Measurements from ENCODE around the gene CMKLR1. TPM values are rescaled to one million over a fixed set of nuclear protein-coding genes. Genes with fewer than 3 reads are reported as not detected.

Gene CMKLR1
- total and polyA plus RNA-seq, 2 experiments from 2014 or later: 0.06 TPM; not detected in 1

DNA sequence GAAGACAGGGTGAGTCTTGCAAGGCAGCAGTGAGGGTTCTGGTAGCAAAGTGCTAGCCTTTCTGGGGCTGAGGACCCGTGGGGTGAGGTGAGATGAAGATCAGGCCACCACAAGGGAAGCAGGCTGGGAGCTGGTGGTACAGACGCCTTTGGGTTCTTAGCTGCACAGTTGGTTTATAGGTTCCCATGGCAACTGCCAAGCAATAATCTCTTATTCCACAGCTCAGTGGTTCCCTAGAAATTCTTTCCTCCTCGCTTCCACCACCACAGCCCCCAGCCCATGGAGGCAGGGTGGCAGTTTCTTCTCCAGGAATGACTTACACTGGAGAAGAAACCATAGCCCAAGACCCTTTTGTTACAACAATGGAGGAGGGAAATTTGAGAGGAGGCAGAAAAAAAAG is 82.1 kb downstream of the CMKLR1 start:
- H3K9me3 ChIP-seq (ENCODE audit: low read depth): no peaks in the 10 kb centered on the region
- H3K4me3 ChIP-seq: no peak overlapping the region
- TF ChIP-seq, protein P1, sequence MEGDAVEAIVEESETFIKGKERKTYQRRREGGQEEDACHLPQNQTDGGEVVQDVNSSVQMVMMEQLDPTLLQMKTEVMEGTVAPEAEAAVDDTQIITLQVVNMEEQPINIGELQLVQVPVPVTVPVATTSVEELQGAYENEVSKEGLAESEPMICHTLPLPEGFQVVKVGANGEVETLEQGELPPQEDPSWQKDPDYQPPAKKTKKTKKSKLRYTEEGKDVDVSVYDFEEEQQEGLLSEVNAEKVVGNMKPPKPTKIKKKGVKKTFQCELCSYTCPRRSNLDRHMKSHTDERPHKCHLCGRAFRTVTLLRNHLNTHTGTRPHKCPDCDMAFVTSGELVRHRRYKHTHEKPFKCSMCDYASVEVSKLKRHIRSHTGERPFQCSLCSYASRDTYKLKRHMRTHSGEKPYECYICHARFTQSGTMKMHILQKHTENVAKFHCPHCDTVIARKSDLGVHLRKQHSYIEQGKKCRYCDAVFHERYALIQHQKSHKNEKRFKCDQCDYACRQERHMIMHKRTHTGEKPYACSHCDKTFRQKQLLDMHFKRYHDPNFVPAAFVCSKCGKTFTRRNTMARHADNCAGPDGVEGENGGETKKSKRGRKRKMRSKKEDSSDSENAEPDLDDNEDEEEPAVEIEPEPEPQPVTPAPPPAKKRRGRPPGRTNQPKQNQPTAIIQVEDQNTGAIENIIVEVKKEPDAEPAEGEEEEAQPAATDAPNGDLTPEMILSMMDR (IDR thresholded peaks at IDR 0.05; ENCODE audit: low read depth, low read length): no peak
- DNase-seq (ENCODE audit: low read depth in 1 of 2, low spot score in 1 of 2): no peak
- H3K36me3 ChIP-seq: no peaks in the 10 kb centered on the region
- H3K27me3 ChIP-seq: no peaks in the 10 kb centered on the region
- H3K27ac ChIP-seq: no peak overlapping the region
- H3K4me1 ChIP-seq (ENCODE audit: low read depth): no peaks in the 10 kb centered on the region

DNA sequence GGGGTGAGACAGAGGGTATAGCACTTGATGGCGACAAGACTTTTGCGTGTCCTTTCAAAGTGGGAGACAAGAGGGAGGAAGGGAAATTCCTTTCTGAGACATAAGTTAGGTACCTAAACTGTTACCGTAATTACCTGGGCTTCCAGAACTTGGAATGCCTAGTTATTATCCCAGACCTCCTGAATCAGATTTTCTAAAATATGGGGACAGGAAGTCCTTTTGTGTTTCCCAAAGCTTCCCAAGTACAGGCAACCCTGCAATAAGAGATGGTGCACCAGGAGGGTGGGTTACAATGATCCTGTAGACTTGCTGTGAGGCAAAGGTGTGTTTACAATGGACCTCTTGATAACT is 83.9 kb downstream of the CMKLR1 start:
- Histone ChIP-seq H3K9me3 (ENCODE audit: low read depth) (no peaks in the 10 kb centered on the region), H3K27ac (no peak overlapping the region)

DNA sequence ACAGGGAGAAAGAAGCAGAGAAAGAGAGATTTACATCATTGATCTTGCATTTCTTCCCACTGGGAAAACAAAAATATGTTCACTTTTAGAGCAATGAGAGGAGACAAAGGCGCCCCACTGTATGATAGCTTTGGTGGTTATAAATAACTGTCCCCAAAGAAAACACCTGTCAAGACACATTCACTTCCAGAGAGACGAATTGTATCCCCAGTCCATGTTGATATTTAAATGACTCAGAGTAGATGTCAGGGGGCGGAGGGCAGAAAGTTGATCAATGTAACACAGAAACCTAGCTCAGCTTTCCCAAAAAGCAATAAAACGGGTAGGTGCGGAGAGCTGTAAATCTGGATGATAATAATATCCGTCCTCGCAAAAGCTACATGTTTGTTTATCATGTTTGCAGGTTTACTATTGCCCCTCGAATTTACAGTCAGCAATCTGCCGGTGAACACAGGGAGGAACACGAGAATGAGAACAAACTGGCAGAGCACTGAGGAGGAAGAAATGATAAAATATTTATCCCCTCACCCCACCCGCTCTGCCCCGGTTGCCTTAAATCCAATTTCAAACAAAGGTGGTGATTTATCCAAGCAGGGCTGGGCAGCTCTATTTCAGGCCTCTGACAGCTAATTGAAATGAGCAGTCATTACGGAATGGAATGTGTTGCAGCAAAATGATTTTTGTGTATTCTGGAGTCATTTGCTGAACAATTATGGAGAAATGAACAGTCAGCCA is 84.4 kb downstream of the CMKLR1 start:
- no peaks in the 10 kb centered on the region for H3K9me3 ChIP-seq (ENCODE audit: low read depth)
- no peak for DNase-seq (ENCODE audit: low read depth in 1 of 2, low spot score in 1 of 2)
- H3K27me3 ChIP-seq: no peaks in the 10 kb centered on the region
- TF ChIP-seq, protein P1 (IDR thresholded peaks at IDR 0.05; ENCODE audit: low read depth, low read length): no peak
- no peak overlapping the region for H3K4me3 ChIP-seq
- no peak overlapping the region for H3K27ac ChIP-seq
- H3K36me3 ChIP-seq: no peaks in the 10 kb centered on the region
- no peaks in the 10 kb centered on the region for H3K4me1 ChIP-seq (ENCODE audit: low read depth)

More for the DNA sequence above, 83.9 kb downstream of the CMKLR1 start:
- no peak for DNase-seq (ENCODE audit: low read depth in 1 of 2, low spot score in 1 of 2)
- Histone ChIP-seq H3K4me1 (ENCODE audit: low read depth) (no peaks in the 10 kb centered on the region), H3K27me3 (no peaks in the 10 kb centered on the region), H3K36me3 (no peaks in the 10 kb centered on the region), H3K4me3 (no peak overlapping the region)
- TF ChIP-seq, protein P1 (IDR thresholded peaks at IDR 0.05; ENCODE audit: low read depth, low read length): no peak

DNA sequence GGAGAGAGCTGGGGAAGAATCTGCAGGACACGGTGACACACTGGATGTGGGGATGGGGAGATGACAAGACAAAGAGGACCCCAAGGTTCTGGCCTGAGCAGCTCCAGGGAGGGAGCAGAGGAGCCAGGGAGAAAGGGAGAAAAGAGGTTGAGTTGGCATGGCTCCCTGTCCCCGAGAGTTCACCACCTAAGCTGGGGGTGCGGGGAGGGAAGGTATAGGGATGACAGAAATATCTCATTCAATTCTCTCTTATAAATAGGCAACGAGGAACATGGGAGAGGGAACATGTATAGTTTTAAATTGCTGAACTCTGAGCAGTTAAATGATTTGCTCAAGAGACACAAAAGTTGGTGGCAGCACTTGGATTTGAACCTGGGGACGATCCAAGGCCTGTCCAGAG is 85.1 kb downstream of the CMKLR1 start:
- Histone ChIP-seq H3K4me3 (no peak overlapping the region), H3K4me1 (ENCODE audit: low read depth) (no peaks in the 10 kb centered on the region), H3K27ac (no peak overlapping the region), H3K9me3 (ENCODE audit: low read depth) (no peaks in the 10 kb centered on the region), H3K36me3 (no peaks in the 10 kb centered on the region), H3K27me3 (no peaks in the 10 kb centered on the region)
- no peak for DNase-seq (ENCODE audit: low read depth in 1 of 2, low spot score in 1 of 2)
- TF ChIP-seq, protein P1 (IDR thresholded peaks at IDR 0.05; ENCODE audit: low read depth, low read length): no peak

DNA sequence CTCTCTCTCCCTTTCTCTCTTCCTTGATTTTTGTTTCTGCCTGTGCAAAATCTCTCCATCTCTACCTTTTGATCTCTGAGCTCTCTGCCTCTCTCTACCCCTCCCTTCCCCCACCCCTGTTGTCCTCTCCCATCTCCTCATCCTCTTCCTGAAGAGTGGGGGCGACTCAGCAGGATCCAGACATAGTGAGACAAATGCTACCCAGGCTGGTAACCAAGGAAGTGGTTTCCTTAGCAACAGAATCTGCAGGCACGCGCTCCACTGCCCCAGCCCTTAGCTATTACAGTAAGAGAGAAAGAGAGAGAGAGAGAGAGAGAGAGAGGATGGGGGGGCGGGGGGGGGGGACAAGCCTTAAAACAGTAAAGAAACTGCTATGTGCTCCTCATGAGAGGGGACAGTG is 85.6 kb downstream of the CMKLR1 start:
- H3K4me3 ChIP-seq: no peak overlapping the region
- H3K4me1 ChIP-seq (ENCODE audit: low read depth): no peaks in the 10 kb centered on the region

More for the DNA sequence above, 85.6 kb downstream of the CMKLR1 start:
- TF ChIP-seq, protein P1 (IDR thresholded peaks at IDR 0.05; ENCODE audit: low read depth, low read length): no peak
- Histone ChIP-seq H3K27ac (no peak overlapping the region), H3K9me3 (ENCODE audit: low read depth) (no peaks in the 10 kb centered on the region), H3K36me3 (no peaks in the 10 kb centered on the region), H3K27me3 (no peaks in the 10 kb centered on the region)
- no peak for DNase-seq (ENCODE audit: low read depth in 1 of 2, low spot score in 1 of 2)
